Cortex of kidney (tissue), 1 donor: ENCODE results near the gene ACYP2.
"Not testable (repeated sequence)": the region's sequence is repeated elsewhere in the genome, so short reads cannot be mapped to it uniquely, and the experiment has no call there.

Experiments
- DNase-seq: peaks from one replicate; lab custom pipeline; 2025; lab: John Stamatoyannopoulos, UW

ACYP2 gene

GRCh38 chr2:54224997-54225396 is 109.6 kb downstream of the ACYP2 start:
- DNase-seq = no peak

- no peak for DNase-seq
These were observed 110.8 kb downstream of the ACYP2 start for GRCh38 chr2:54226260-54226659.

- DNase-seq = no peak
These were observed 112.4 kb downstream of the ACYP2 start for GRCh38 chr2:54227798-54228197.

GRCh38 chr2:54228945-54229344 is 113.5 kb downstream of the ACYP2 start:
- DNase-seq = no peak

GRCh38 chr2:54233832-54234649 is 118.6 kb downstream of the ACYP2 start:
- no peak for DNase-seq

- DNase-seq = no peak
These were observed 122.0 kb downstream of the ACYP2 start for GRCh38 chr2:54237428-54237827.

- no peak for DNase-seq
These were observed 124.0 kb downstream of the ACYP2 start for GRCh38 chr2:54239427-54239826.

- no peak for DNase-seq
These were observed 125.4 kb downstream of the ACYP2 start for GRCh38 chr2:54240515-54241469.

GRCh38 chr2:54247115-54247514 is 131.7 kb downstream of the ACYP2 start:
- no peak for DNase-seq

GRCh38 chr2:54249629-54250028 is 134.2 kb downstream of the ACYP2 start:
- no peak for DNase-seq

- no peak for DNase-seq
These were observed 138.8 kb downstream of the ACYP2 start for GRCh38 chr2:54254180-54254579.

GRCh38 chr2:54255230-54256090 is 140.0 kb downstream of the ACYP2 start:
- DNase-seq = no peak

- DNase-seq = no peak
These were observed 140.8 kb downstream of the ACYP2 start, which contains the start of gene TSPYL6 for GRCh38 chr2:54256091-54256694. Gene TSPYL6 (minus strand): TSS chr2:54256229. CDS start chr2:54256151, 78 bp downstream.

GRCh38 chr2:54258166-54258565 is 142.8 kb downstream of the ACYP2 start:
- no peak for DNase-seq

GRCh38 chr2:54259413-54260240 is 144.2 kb downstream of the ACYP2 start:
- no peak for DNase-seq

GRCh38 chr2:54260241-54260595 is 144.8 kb downstream of the ACYP2 start:
- DNase-seq = no peak

GRCh38 chr2:54261537-54261936 is 146.1 kb downstream of the ACYP2 start:
- no peak for DNase-seq

- DNase-seq = no peak
These were observed 146.8 kb downstream of the ACYP2 start for GRCh38 chr2:54262015-54262765.

- not testable (repeated sequence) for DNase-seq
These were observed 149.7 kb downstream of the ACYP2 start for GRCh38 chr2:54265081-54265480.

GRCh38 chr2:54267577-54267976 is 152.2 kb downstream of the ACYP2 start:
- DNase-seq = no peak
